ENCODE data around the gene LPIN1.
"Not testable (repeated sequence)": the region's sequence is repeated elsewhere in the genome, so short reads cannot be mapped to it uniquely, and the experiment has no call there.

LPIN1 gene

DNA sequence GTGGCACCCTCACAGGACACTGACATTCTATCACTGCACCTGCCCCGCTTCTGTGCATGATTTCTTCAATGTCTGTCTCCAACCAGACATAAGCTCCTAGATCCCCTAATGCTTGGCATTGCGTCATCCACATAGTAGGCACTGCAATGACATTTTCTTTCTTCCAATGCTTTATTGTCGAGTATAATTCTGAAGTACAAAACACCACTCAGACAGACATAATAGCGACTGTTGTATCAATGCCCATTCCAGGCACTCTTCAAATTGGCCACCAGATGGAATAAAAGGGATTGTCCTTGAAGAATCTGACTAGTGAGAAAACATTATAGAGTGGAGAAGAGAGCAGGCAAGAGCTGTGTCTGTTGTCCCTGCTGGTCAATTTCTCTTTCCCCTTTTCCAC lies 89.0 kb downstream of the LPIN1 start:
- no peaks in the 10 kb centered on the region for H3K27me3 ChIP-seq (ENCODE audit: insufficient read depth, poor library complexity, severe bottlenecking)
- no peak overlapping the region for H3K27ac ChIP-seq (ENCODE audit: poor library complexity, severe bottlenecking)
- H3K36me3 ChIP-seq (ENCODE audit: low read depth), result no peaks in the 10 kb centered on the region
- no peaks in the 10 kb centered on the region for H3K9me3 ChIP-seq (ENCODE audit: severe bottlenecking)
- no peak for DNase-seq (ENCODE audit: low spot score)
- ATAC-seq (ENCODE audit: low read depth), result no peak
- H3K4me3 ChIP-seq (ENCODE audit: severe bottlenecking), result no peak overlapping the region
- peaks cover 8% of the 10 kb centered on the region for H3K4me1 ChIP-seq (ENCODE audit: insufficient read depth, poor library complexity, severe bottlenecking)
- TF ChIP-seq, protein P1, sequence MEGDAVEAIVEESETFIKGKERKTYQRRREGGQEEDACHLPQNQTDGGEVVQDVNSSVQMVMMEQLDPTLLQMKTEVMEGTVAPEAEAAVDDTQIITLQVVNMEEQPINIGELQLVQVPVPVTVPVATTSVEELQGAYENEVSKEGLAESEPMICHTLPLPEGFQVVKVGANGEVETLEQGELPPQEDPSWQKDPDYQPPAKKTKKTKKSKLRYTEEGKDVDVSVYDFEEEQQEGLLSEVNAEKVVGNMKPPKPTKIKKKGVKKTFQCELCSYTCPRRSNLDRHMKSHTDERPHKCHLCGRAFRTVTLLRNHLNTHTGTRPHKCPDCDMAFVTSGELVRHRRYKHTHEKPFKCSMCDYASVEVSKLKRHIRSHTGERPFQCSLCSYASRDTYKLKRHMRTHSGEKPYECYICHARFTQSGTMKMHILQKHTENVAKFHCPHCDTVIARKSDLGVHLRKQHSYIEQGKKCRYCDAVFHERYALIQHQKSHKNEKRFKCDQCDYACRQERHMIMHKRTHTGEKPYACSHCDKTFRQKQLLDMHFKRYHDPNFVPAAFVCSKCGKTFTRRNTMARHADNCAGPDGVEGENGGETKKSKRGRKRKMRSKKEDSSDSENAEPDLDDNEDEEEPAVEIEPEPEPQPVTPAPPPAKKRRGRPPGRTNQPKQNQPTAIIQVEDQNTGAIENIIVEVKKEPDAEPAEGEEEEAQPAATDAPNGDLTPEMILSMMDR (IDR thresholded peaks at IDR 0.05; ENCODE audit: poor library complexity, severe bottlenecking), result peak; percentile 20

DNA sequence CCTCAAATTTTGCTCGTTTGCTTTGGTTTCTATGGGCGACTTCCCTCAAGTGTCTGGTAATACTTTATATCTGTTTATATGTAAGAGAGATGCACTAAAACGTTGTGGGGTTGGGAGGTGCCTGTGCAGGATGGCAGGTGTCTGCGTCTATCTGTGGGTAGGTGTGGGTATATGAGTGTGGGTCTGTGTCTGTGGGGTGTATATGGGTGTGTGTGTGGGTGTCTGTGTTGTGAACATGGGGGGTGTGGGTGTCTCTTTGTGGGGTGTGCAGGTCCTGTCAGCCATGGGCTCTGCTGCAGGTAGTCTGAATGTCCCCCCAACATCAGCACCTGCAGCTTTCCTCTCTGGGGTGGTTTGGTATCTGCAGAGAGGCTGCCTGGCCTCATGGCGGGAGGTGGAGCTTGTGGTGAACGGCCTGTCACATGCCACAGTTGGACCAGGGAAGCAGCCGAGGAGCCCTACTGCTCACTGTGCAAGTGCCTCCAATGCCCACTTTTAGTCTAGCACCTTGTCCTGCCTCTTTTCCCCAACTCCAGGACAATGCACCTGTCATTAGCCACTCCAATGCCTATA lies 90.3 kb downstream of the LPIN1 start:
- no peak overlapping the region for H3K27ac ChIP-seq (ENCODE audit: poor library complexity, severe bottlenecking)
- no peaks in the 10 kb centered on the region for H3K9me3 ChIP-seq (ENCODE audit: severe bottlenecking)
- no peak overlapping the region for H3K4me3 ChIP-seq (ENCODE audit: severe bottlenecking)
- H3K27me3 ChIP-seq (ENCODE audit: insufficient read depth, poor library complexity, severe bottlenecking), result no peaks in the 10 kb centered on the region
- ATAC-seq (ENCODE audit: low read depth), result no peak
- no peaks in the 10 kb centered on the region for H3K4me1 ChIP-seq (ENCODE audit: insufficient read depth, poor library complexity, severe bottlenecking)
- TF ChIP-seq, protein P1 (IDR thresholded peaks at IDR 0.05; ENCODE audit: poor library complexity, severe bottlenecking), result no peak
- no peak for DNase-seq (ENCODE audit: low spot score)
- no peaks in the 10 kb centered on the region for H3K36me3 ChIP-seq (ENCODE audit: low read depth)

DNA sequence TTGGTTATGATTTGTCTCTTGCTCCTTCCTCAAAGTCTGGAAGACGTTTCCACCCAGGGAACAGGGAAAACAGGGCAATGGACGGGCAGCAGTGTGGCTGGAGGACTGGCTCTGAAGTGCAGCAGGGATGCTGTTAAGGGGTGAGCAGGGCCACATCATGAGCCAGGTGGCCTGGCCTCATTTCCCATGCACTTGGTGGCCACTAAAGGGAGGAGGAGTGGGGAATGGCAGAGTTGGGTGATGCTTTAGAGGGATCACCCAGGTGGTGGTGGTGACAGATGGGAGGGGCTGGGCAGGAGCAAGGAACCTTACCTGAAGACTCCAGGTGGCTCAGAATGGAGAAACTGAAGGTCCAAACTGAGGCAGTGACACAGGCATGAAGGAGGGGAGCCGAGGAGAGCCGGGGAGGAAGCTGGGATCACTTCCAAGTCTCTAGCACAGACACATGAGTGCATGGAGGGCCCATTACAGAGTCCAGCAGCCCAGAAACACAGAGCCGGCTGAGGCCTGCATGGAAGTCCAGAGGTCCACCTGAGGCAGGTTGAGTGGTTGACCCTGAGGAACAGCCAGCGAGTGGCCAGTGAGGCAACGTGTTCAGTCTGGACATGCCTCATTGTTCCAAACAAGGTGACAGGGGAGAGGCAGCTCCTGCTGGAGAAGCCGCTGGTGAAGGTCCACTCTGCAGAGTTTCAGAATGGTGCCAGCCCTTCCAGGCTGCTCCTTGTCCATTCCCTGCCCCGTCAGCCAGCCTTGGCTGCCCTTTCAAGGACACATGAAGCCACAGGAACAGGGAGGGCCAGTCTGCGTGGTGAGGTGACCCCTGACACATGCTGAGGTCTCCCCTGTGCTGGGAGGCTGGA lies 91.7 kb downstream of the LPIN1 start:
- H3K4me1 ChIP-seq (ENCODE audit: insufficient read depth, poor library complexity, severe bottlenecking), result no peaks in the 10 kb centered on the region
- TF ChIP-seq, protein P1 (IDR thresholded peaks at IDR 0.05; ENCODE audit: poor library complexity, severe bottlenecking), result no peak
- ATAC-seq (ENCODE audit: low read depth) (no peak), DNase-seq (ENCODE audit: low spot score) (no peak)
- no peaks in the 10 kb centered on the region for H3K27me3 ChIP-seq (ENCODE audit: insufficient read depth, poor library complexity, severe bottlenecking)
- H3K9me3 ChIP-seq (ENCODE audit: severe bottlenecking), result no peaks in the 10 kb centered on the region
- no peak overlapping the region for H3K27ac ChIP-seq (ENCODE audit: poor library complexity, severe bottlenecking)
- no peak overlapping the region for H3K4me3 ChIP-seq (ENCODE audit: severe bottlenecking)
- no peaks in the 10 kb centered on the region for H3K36me3 ChIP-seq (ENCODE audit: low read depth)

DNA sequence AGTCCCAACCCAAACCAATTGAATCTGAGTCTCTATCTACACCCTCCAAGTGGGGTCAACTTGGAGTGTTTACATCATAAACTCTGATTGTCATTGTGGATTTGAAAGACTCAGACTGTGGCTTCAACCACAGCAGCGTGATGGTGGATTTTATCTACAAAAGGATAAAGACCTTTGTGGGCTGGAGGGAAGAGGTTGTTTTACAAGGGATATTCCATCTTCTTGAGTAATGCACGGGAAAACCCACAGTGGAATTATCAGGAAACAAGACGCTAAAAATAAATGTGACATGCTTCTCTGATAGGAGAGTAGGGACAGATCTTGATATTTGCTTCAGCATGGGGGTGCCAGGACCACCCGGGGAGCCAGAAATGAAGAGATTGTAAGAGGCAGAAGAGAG lies 93.5 kb downstream of the LPIN1 start:
- no peak for ATAC-seq (ENCODE audit: low read depth)
- DNase-seq (ENCODE audit: low spot score), result no peak
- Histone ChIP-seq H3K4me1 (ENCODE audit: insufficient read depth, poor library complexity, severe bottlenecking) (no peaks in the 10 kb centered on the region), H3K9me3 (ENCODE audit: severe bottlenecking) (no peaks in the 10 kb centered on the region), H3K4me3 (ENCODE audit: severe bottlenecking) (no peak overlapping the region), H3K36me3 (ENCODE audit: low read depth) (no peaks in the 10 kb centered on the region), H3K27ac (ENCODE audit: poor library complexity, severe bottlenecking) (no peak overlapping the region), H3K27me3 (ENCODE audit: insufficient read depth, poor library complexity, severe bottlenecking) (no peaks in the 10 kb centered on the region)
- TF ChIP-seq, protein P1 (IDR thresholded peaks at IDR 0.05; ENCODE audit: poor library complexity, severe bottlenecking), result no peak

DNA sequence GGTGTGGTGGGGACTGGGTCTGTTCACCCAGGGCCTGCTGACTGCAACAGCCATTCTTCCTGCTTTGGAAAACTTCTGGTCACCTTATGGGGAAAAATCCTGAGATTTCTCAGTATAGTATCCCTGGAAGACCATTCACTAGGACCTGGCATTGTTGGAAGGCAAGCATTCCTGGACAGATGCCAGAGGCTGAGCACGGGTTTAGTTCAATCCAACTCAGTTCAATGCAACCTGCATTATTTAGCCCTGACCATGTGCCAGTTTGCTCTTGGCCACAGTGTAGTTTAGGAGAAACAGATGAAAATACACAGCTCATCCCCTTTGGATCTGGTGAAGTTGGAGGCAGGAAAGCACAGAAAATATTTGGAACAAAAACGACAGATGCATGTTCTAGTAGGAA lies 95.9 kb downstream of the LPIN1 start:
- Histone ChIP-seq H3K27me3 (ENCODE audit: insufficient read depth, poor library complexity, severe bottlenecking) (no peaks in the 10 kb centered on the region), H3K4me3 (ENCODE audit: severe bottlenecking) (no peak overlapping the region), H3K9me3 (ENCODE audit: severe bottlenecking) (no peaks in the 10 kb centered on the region), H3K27ac (ENCODE audit: poor library complexity, severe bottlenecking) (no peak overlapping the region), H3K4me1 (ENCODE audit: insufficient read depth, poor library complexity, severe bottlenecking) (no peaks in the 10 kb centered on the region), H3K36me3 (ENCODE audit: low read depth) (no peaks in the 10 kb centered on the region)
- TF ChIP-seq, protein P1 (IDR thresholded peaks at IDR 0.05; ENCODE audit: poor library complexity, severe bottlenecking), result no peak
- no peak for DNase-seq (ENCODE audit: low spot score)
- ATAC-seq (ENCODE audit: low read depth), result no peak

DNA sequence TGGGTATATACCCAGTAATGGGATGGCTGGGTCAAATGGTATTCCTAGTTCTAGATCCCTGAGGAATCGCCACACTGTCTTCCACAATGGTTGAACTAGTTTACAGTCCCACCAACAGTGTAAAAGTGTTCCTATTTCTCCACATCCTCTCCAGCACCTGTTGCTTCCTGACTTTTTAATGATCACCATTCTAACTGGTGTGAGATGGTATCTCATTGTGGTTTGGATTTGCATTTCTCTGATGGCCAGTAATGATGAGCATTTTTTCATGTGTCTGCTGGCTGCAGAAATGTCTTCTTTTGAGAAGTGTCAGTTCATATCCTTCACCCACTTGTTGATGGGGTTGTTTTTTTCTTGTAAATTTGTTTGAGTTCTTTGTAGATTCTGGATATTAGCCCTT lies 98.4 kb downstream of the LPIN1 start:
- ATAC-seq (ENCODE audit: low read depth); H3K9me3 ChIP-seq (ENCODE audit: severe bottlenecking); H3K4me3 ChIP-seq (ENCODE audit: severe bottlenecking); DNase-seq (ENCODE audit: low spot score); H3K27me3 ChIP-seq (ENCODE audit: insufficient read depth, poor library complexity, severe bottlenecking); H3K36me3 ChIP-seq (ENCODE audit: low read depth); H3K27ac ChIP-seq (ENCODE audit: poor library complexity, severe bottlenecking); H3K4me1 ChIP-seq (ENCODE audit: insufficient read depth, poor library complexity, severe bottlenecking): not testable (repeated sequence)

DNA sequence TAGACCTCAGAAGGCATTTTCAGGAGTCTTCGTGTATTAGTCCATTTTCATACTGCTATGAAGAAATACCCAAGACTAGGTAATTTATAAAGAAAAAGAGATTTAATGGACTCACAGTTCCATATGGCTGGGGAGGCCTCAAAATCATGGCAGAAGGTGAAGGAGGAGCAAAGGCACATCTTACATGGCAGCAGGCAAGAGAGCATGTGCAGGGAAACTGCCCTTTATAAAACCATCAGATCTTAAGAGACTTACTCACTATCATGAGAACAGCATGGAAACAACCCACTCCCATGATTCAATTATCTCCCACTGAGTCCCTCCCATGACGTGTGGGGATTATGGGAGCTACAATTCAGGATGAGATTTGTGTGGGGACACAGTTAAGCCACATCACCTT lies 101.5 kb downstream of the LPIN1 start:
- not testable (repeated sequence) for H3K36me3 ChIP-seq (ENCODE audit: low read depth); ATAC-seq (ENCODE audit: low read depth); H3K27ac ChIP-seq (ENCODE audit: poor library complexity, severe bottlenecking); H3K4me3 ChIP-seq (ENCODE audit: severe bottlenecking); H3K9me3 ChIP-seq (ENCODE audit: severe bottlenecking); H3K27me3 ChIP-seq (ENCODE audit: insufficient read depth, poor library complexity, severe bottlenecking); H3K4me1 ChIP-seq (ENCODE audit: insufficient read depth, poor library complexity, severe bottlenecking); DNase-seq (ENCODE audit: low spot score)
